ENCODE measurements around the gene PFDN5. TPM values are rescaled to one million over a fixed set of nuclear protein-coding genes. Genes with fewer than 3 reads are reported as not detected.

PFDN5 gene
- total RNA-seq, 1 experiment from 2014 or later, result 340 TPM

DNA sequence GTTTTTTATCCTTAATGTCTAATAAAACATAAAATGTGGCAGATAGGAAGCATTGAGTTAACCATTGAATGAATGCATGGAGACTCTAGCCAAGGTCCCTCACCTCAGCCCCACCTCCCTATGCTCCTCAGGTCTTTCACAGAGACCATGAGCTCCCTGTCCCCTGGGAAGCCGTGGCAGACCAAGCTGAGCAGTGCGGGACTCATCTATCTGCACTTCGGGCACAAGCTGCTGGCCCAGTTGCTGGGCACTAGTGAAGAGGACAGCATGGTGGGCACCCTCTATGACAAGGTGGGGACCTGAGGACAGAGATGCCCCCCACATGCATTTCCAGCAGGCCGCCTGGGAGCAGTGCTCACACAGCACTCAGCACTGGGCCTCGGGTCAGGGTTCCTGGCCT, 7.6 kb downstream of the PFDN5 start:
- POLR2A ChIA-PET, result no interaction called here
- 0 out of 2 replicates have a peak, but pooled peaks cover 3% of the 10 kb centered on the region for H3K36me3 ChIP-seq (ENCODE audit: control insufficient read depth, insufficient read depth, low read length)
- intact Hi-C loops (cut with micrococcal nuclease; ENCODE audit: unreplicated experiment), result no loop called here
- no peak for DNase-seq (ENCODE audit: low read depth, low spot score)
- ATAC-seq, result no peak
- no peak for TF ChIP-seq POLR2AphosphoS5 (IDR thresholded peaks at IDR 0.05; ENCODE audit: low read depth, low read length)
- no peak for TF ChIP-seq TCF7L2 (IDR thresholded peaks at IDR 0.05; ENCODE audit: low read depth, low read length)
- TF ChIP-seq, protein P1, sequence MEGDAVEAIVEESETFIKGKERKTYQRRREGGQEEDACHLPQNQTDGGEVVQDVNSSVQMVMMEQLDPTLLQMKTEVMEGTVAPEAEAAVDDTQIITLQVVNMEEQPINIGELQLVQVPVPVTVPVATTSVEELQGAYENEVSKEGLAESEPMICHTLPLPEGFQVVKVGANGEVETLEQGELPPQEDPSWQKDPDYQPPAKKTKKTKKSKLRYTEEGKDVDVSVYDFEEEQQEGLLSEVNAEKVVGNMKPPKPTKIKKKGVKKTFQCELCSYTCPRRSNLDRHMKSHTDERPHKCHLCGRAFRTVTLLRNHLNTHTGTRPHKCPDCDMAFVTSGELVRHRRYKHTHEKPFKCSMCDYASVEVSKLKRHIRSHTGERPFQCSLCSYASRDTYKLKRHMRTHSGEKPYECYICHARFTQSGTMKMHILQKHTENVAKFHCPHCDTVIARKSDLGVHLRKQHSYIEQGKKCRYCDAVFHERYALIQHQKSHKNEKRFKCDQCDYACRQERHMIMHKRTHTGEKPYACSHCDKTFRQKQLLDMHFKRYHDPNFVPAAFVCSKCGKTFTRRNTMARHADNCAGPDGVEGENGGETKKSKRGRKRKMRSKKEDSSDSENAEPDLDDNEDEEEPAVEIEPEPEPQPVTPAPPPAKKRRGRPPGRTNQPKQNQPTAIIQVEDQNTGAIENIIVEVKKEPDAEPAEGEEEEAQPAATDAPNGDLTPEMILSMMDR (IDR thresholded peaks at IDR 0.05), result no peak
- no peak for TF ChIP-seq SIN3A (IDR thresholded peaks at IDR 0.05; ENCODE audit: borderline replicate concordance, insufficient read depth, low read depth, low read length)
- TF ChIP-seq, protein P2, sequence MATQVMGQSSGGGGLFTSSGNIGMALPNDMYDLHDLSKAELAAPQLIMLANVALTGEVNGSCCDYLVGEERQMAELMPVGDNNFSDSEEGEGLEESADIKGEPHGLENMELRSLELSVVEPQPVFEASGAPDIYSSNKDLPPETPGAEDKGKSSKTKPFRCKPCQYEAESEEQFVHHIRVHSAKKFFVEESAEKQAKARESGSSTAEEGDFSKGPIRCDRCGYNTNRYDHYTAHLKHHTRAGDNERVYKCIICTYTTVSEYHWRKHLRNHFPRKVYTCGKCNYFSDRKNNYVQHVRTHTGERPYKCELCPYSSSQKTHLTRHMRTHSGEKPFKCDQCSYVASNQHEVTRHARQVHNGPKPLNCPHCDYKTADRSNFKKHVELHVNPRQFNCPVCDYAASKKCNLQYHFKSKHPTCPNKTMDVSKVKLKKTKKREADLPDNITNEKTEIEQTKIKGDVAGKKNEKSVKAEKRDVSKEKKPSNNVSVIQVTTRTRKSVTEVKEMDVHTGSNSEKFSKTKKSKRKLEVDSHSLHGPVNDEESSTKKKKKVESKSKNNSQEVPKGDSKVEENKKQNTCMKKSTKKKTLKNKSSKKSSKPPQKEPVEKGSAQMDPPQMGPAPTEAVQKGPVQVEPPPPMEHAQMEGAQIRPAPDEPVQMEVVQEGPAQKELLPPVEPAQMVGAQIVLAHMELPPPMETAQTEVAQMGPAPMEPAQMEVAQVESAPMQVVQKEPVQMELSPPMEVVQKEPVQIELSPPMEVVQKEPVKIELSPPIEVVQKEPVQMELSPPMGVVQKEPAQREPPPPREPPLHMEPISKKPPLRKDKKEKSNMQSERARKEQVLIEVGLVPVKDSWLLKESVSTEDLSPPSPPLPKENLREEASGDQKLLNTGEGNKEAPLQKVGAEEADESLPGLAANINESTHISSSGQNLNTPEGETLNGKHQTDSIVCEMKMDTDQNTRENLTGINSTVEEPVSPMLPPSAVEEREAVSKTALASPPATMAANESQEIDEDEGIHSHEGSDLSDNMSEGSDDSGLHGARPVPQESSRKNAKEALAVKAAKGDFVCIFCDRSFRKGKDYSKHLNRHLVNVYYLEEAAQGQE (IDR thresholded peaks at IDR 0.05; ENCODE audit: insufficient read depth in 1 of 2, low read depth in 2 of 2, low read length in 1 of 2), result no peak
- BruUV-seq (replicated peaks), result no TSS peak
- CTCF ChIA-PET, result no interaction called here
- no peaks in the 10 kb centered on the region for H3K9me3 ChIP-seq (ENCODE audit: control insufficient read depth, insufficient read depth, low read depth, low read length)
- no peak overlapping the region for H3K27ac ChIP-seq (ENCODE audit: low read length)
- no peak overlapping the region for H3K4me3 ChIP-seq (ENCODE audit: low read depth in 2 of 2, low read length in 2 of 2)
- H3K27me3 ChIP-seq (ENCODE audit: control insufficient read depth, insufficient read depth, low read length), result no peaks in the 10 kb centered on the region
- in situ Hi-C loops (cut with HindIII; ENCODE audit: low pct_unique_long_range_greater_than_20kb, low sequenced_read_pairs), result no loop called here
- H3K4me1 ChIP-seq (ENCODE audit: control insufficient read depth, insufficient read depth, low read length), result peaks cover 32% of the 10 kb centered on the region

DNA sequence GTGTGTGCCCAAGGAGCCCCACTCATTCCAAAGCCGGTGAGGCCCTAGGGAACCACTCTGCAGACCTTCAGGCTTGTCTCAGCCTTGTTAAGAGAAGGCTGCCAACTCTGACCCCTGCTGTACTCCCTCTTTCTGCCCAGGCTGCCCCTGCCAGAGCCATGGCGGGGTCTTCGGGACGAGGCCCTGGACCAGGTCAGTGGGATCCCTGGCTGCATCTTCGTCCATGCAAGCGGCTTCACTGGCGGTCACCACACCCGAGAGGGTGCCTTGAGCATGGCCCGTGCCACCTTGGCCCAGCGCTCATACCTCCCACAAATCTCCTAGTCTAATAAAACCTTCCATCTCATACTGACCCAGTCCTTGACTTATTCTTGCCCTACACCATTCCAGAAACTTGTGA, 11.5 kb downstream of the PFDN5 start:
- no TSS peak for BruUV-seq (replicated peaks)
- CTCF ChIA-PET, result no interaction called here
- DNase-seq (ENCODE audit: low read depth, low spot score), result no peak
- Histone ChIP-seq H3K36me3 (ENCODE audit: control insufficient read depth, insufficient read depth, low read length) (peaks cover 6% of the 10 kb centered on the region; the same call in 1 of the 2 replicates), H3K9me3 (ENCODE audit: control insufficient read depth, insufficient read depth, low read depth, low read length) (no peaks in the 10 kb centered on the region), H3K27me3 (ENCODE audit: control insufficient read depth, insufficient read depth, low read length) (no peaks in the 10 kb centered on the region), H3K27ac (ENCODE audit: low read length) (no peak overlapping the region), H3K4me1 (ENCODE audit: control insufficient read depth, insufficient read depth, low read length) (peaks cover 12% of the 10 kb centered on the region), H3K4me3 (ENCODE audit: low read depth in 2 of 2, low read length in 2 of 2) (no peak overlapping the region)
- in situ Hi-C loops (cut with HindIII; ENCODE audit: low pct_unique_long_range_greater_than_20kb, low sequenced_read_pairs), result no loop called here
- intact Hi-C loops (cut with micrococcal nuclease; ENCODE audit: unreplicated experiment), result no loop called here
- no peak for TF ChIP-seq POLR2AphosphoS5 (IDR thresholded peaks at IDR 0.05; ENCODE audit: low read depth, low read length)
- TF ChIP-seq TCF7L2 (IDR thresholded peaks at IDR 0.05; ENCODE audit: low read depth, low read length), result no peak
- TF ChIP-seq SIN3A (IDR thresholded peaks at IDR 0.05; ENCODE audit: borderline replicate concordance, insufficient read depth, low read depth, low read length), result no peak
- TF ChIP-seq, protein P1 (IDR thresholded peaks at IDR 0.05), result no peak
- TF ChIP-seq, protein P2 (IDR thresholded peaks at IDR 0.05; ENCODE audit: insufficient read depth in 1 of 2, low read depth in 2 of 2, low read length in 1 of 2), result no peak
- no peak for ATAC-seq
- POLR2A ChIA-PET, result no interaction called here

All from Panc1 (cell line).